ENCODE data around the gene MORN4. TPM values are rescaled to one million over a fixed set of nuclear protein-coding genes. Genes with fewer than 3 reads are reported as not detected.
A peak's percentile ranks its signal among the peaks of the same experiment; 100 is the strongest.

Gene MORN4
- total and polyA plus RNA-seq, 9 of the 15 experiments (the other 6 are each of a cell fraction or from before 2014, with no cell fraction given), result 8.3 to 23.9 (median 11.7) TPM

- TF ChIP-seq TFE3 (CRISPR knock-in tag; IDR thresholded peaks at IDR 0.05) (no peak), ZMIZ1 (IDR thresholded peaks at IDR 0.05; ENCODE audit: low read depth in 2 of 2, low read length in 2 of 2) (no peak), ZNF212 (CRISPR knock-in tag; IDR thresholded peaks at IDR 0.05) (no peak), HMGXB4 (CRISPR knock-in tag; IDR thresholded peaks at IDR 0.05) (no peak), IRF2 (CRISPR knock-in tag; IDR thresholded peaks at IDR 0.05) (no peak), ERF (CRISPR knock-in tag; IDR thresholded peaks at IDR 0.05) (no peak), THAP7 (CRISPR knock-in tag; IDR thresholded peaks at IDR 0.05) (no peak), ATF1 (CRISPR knock-in tag; IDR thresholded peaks at IDR 0.05) (no peak), ATF1 (tag; IDR thresholded peaks at IDR 0.05) (peak; percentile 54), CREM (IDR thresholded peaks at IDR 0.05; ENCODE audit: low read depth) (peak; percentile 71), SMAD4 (CRISPR knock-in tag; conservative IDR thresholded peaks at IDR 0.05) (no peak), ZBTB33 (CRISPR knock-in tag; IDR thresholded peaks at IDR 0.05) (no peak), CBX2 (IDR thresholded peaks at IDR 0.05; ENCODE audit: insufficient read depth, low read length, poor library complexity, severe bottlenecking) (no peak)
These were observed at the start of gene MORN4 (continued) for GRCh38 chr10:97632949-97633884.
